GM12873 (cell line): ENCODE data around the gene CADPS2.

ENCODE experiments used
- TF ChIP-seq, protein P1 (sequence below): IDR thresholded peaks from 2 replicates; pipeline ENCODE4 v1.5.1; 2012; ENCODE audit warnings: low read depth, mild to moderate bottlenecking, moderate library complexity, low read length, control low read depth; ENCODE audit not compliant: insufficient read depth; ENCODE audit errors: missing control alignments

The CADPS2 gene

DNA sequence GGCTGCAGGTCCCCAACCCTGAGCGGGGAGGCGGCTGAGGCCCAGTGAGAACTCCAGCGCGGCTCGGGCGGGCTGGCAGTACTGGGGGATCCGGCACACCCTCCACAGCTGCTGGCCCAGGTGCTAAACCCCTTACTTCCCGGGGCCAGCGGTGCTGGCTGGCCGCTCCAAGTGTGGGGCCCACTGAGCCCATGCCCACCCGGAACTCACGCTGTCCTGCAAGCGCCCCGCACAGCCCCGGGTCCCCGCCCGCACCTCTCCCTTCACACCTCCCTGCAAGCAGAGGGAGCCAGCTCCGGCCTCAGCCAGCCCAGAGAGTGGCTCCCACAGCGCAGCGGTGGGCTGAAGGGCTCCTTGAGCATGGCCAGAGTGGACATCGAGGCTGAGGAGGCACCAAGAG lies 212.3 kb downstream of the CADPS2 start:
- TF ChIP-seq, protein P1, sequence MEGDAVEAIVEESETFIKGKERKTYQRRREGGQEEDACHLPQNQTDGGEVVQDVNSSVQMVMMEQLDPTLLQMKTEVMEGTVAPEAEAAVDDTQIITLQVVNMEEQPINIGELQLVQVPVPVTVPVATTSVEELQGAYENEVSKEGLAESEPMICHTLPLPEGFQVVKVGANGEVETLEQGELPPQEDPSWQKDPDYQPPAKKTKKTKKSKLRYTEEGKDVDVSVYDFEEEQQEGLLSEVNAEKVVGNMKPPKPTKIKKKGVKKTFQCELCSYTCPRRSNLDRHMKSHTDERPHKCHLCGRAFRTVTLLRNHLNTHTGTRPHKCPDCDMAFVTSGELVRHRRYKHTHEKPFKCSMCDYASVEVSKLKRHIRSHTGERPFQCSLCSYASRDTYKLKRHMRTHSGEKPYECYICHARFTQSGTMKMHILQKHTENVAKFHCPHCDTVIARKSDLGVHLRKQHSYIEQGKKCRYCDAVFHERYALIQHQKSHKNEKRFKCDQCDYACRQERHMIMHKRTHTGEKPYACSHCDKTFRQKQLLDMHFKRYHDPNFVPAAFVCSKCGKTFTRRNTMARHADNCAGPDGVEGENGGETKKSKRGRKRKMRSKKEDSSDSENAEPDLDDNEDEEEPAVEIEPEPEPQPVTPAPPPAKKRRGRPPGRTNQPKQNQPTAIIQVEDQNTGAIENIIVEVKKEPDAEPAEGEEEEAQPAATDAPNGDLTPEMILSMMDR, result no peak

DNA sequence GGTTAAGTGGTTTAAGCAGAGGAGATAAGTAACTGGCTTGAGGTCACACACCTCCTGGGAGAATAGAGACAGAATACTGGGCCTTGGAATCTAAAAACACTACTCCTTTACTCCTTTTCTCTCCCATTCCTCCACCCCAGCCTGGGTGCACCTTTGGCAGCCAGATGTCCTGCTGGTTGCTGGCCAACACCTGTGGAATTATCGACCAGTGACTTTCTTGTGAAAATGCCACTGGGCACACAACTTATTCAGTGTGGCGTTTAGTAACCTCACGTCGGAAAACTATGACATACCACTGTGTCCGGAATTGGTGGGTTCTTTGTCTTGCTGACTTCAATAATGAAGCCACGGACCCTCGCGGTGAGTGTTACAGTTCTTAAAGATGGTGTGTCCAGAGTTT lies 213.7 kb downstream of the CADPS2 start:
- TF ChIP-seq, protein P1, result no peak

DNA sequence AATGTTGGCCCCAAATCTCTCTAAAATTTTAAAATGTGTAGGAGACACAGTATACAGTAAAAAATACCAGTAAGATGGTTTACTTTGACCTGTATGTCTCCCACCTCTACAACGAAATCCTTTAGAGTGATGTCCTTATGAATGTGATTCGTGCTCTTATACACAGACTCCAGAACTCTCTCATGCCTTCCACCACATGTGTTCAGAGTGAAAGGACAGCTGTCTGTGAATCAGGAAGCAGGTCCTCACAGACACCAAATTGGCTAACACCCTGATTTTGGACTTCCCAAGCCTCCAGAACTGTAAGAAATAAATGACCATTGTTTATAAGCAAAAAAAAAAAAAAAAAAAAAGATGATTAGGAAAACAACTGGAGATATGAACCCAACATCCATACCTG lies 222.5 kb downstream of the CADPS2 start:
- TF ChIP-seq, protein P1, result no peak

DNA sequence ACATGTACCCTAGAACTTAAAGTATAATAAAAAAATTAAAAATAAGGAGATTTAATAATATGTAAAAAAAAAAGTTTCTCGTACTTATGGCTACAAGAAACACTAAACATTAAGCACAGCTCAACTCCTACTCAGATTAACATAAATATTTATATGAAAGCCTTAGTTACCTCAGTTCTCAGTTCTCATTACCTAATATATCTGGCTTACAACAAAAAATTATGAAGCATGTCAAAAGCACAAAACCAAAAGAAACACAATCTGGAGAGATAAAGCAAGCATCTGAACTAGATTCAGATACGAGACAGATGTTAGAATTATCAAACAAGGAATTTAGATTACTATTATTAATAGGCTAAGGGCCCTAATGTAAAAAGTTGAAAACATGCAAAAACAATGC lies 227.4 kb downstream of the CADPS2 start:
- TF ChIP-seq, protein P1, result no peak

DNA sequence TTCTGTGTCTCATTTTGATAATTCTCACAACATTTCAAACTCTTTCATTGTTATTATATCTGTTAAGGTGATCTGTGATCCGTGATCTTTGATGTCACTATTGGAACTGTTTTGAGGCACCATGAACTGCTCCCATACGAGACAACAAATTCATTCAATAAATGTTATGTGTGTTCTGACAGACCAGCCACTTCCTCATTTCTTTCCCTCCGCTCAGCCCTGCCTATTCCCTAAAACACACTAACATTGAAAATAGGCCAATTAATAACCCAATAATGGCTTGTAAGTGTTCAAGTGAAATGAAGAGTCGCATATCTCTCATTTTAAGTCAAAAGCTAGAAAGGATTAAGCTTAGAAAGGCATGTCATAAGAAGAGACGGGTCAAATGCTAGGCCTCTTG lies 232.6 kb downstream of the CADPS2 start:
- TF ChIP-seq, protein P1, result no peak

DNA sequence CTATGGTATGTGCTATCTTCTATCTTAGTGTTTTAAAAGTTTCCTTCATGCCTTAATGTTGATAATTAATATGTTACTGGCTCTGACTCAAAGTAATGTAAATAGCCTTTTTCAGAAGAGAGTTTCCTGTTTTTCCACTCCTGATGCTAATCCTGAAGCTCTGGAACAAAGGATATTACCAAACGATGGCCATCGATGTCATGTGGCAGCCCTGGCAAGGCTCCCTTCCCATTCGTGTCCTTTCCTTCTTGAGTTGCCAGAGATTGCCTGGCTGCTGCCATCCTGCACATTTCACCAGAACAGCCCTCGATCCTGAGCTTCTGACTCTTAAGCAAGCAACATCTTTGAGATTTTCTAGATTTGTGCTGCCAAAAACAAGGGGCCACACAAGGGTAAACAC lies 233.4 kb downstream of the CADPS2 start:
- TF ChIP-seq, protein P1, result no peak

DNA sequence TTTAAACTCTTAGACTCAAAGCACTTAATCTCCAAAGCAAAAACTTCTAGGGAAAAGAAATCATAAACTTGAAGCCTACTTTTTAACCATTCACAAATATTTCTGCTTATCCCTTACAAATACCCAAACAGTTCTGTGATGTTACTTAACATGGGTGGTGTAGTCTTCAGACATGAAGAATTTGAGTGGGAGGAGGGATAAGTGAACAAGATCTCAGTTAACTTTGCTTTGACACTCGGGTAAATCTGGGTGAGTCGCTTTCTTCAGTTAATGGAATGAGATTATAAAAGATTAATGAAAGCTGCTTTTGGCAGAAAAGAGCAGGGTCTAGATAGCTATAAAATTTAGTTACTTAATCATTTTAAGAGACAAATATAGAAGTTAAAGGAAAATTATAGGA lies 234.8 kb downstream of the CADPS2 start:
- TF ChIP-seq, protein P1, result no peak
